Cerebellar cortex (tissue), 1 donor: ENCODE measurements around the gene PAK1.
"Not testable (repeated sequence)": the region's sequence is repeated elsewhere in the genome, so short reads cannot be mapped to it uniquely, and the experiment has no call there.

Source experiments
- DNase-seq: peaks from one replicate; pipeline ENCODE4 v3.0.0-alpha.2; 2015; ENCODE audit warnings: low spot score

The PAK1 gene

DNA sequence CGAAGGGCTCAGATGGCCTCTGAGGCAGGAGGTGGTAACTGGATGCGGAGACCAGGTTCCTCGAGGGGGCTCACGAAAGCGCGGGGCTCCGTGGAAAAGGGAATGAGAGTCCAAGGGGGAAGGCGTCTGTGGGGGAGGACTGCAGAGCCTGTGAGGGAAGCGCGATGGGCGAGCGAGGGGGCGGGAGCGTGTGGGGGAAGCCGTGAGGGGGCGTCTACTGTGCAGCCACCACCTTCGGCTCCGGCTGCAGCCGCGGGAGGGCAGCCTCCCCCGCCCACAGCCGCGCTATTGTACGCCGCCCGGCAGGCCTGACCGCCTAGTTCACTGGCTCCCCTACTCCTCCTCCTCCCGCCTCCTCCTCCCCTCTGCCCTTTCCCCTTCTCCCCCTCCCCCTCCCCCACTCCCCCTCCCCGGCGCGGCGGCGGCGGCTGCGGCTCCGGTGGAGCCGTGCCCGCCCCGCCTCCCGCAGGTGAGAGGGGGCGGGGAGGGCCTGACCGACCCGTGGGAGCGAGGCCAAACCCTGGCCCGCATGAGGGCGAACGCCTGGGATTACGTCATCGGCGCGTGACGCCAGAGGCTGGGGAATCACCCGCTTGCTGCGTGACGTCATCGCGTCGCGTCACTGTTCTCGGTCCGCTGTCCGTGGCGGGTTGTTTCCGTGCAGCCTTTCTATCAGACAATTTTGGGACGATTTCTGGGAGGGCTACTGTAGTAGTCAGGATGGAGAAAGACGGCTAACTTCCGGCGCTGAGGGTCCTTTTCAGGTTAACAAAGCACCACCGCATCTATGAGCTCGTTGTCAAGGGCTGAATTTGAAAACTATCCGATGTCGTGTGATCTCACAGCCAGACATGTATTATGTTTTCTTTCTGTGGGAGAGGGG, at the start of gene PAK1:
PAK1 (minus strand) TSS at position 294 of the 883 bp plus-strand sequence. CDS start 81,574 bp downstream, outside the sequence.
- peak; percentile 85 for DNase-seq

GRCh38 chr11:77522215-77522614, 48.3 kb upstream of the PAK1 start:
- DNase-seq: no peak

- no peak for DNase-seq
These were observed 46.0 kb upstream of the PAK1 start for GRCh38 chr11:77519847-77520246.

- DNase-seq: no peak
These were observed 44.6 kb upstream of the PAK1 start for GRCh38 chr11:77518471-77518870.

GRCh38 chr11:77517753-77518152, 43.9 kb upstream of the PAK1 start:
- no peak for DNase-seq

GRCh38 chr11:77517226-77517625, 43.3 kb upstream of the PAK1 start:
- DNase-seq: peak; percentile 57

GRCh38 chr11:77515483-77515882, 41.6 kb upstream of the PAK1 start:
- DNase-seq: no peak

DNA sequence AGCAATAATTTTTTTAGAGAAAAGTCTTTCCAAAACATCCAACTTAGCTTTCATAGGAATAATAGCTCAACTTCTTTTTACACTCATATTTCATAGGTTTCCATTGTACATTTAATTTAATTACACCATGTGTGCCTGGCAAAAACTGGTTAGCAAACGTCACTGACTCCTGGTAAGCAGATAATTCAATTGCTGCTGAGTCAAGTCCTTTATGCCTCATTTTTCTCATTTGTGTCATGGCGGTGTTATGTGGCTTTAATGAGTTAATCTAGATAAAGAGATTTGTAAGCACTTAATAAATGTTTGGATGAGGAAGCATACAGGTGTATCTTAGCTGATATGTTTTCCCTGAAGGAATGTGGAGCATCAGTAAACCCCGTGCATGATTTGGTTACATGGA, 41.2 kb upstream of the PAK1 start:
- no peak for DNase-seq

GRCh38 chr11:77512092-77512491, 38.2 kb upstream of the PAK1 start:
- DNase-seq: no peak

DNA sequence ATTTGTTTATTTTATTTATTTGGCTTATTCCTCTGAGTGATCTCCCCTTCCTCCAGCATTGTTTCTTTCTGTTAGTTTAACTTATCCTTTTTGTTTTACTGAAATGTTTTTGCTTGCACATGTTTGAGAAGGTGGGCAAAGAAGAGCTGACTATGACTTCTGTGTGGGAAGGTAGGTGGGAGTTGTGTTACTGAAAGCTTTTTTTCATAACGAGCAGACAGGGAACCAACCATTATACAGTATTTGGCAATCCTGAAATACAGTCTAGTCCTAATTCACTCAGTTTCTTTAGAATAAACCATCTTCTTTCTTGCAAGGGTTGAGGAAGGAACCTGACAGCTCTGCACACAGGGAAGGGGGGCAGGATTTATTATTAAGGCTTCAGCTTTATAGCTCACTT, 37.0 kb upstream of the PAK1 start:
- no peak for DNase-seq

DNA sequence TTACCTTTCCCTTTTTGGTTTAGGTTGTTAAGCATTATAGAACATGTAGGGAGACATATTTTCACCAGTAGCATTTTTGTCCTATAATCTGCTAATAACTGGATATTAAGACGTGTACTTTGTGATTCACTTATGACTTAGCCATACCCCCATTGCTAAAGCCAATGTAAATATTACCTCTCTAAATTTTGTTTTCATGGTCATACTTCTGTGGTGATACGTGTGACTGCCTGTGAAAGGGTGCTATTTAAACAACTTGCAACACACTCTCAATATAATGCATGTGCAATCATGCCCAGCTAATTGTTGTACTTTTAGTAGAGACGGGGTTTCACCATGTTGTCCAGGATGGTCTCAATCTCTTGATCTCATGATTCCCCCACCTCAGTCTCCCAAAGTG, 36.2 kb upstream of the PAK1 start:
- no peak for DNase-seq

DNA sequence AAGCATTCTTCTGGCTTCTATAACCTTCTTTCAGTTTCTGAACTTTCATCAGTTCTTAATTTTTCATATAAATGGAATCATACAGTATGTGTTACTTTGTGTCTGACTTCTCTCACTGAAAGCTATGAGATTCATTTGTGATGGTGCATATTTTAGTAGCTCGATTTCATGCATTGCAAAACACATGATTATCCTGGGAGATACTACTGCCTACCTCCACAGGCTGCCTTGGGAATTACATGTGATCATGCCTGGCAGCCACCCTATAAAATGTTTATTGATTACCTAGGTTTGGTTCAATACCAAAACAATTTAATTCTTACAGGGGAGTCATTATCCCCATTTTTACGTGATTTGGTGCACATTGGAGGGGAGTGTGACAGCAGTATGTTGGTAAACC, 34.1 kb upstream of the PAK1 start:
- DNase-seq: no peak

DNA sequence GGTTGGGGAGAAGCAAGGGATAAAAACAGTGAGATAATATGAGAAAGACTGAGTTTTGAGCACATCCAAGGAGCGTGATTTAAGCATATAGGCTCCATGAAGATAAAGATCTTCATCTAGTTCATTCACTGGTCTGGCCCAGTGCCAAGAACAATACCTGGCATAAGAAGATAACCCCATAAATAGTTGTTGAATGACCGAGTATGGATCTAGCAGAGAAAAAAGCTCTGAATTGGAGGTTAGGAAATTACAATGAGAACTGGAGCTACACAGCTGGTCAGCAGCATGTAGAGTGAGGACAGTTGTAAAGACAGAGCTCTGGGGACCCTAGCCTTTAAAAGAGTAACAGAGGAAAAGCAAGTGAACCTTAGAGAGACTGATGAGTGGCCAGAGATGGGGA, 33.0 kb upstream of the PAK1 start:
- DNase-seq: no peak

GRCh38 chr11:77505956-77506355, 32.1 kb upstream of the PAK1 start:
- DNase-seq: no peak

GRCh38 chr11:77503006-77503405, 29.1 kb upstream of the PAK1 start:
- DNase-seq: no peak

DNA sequence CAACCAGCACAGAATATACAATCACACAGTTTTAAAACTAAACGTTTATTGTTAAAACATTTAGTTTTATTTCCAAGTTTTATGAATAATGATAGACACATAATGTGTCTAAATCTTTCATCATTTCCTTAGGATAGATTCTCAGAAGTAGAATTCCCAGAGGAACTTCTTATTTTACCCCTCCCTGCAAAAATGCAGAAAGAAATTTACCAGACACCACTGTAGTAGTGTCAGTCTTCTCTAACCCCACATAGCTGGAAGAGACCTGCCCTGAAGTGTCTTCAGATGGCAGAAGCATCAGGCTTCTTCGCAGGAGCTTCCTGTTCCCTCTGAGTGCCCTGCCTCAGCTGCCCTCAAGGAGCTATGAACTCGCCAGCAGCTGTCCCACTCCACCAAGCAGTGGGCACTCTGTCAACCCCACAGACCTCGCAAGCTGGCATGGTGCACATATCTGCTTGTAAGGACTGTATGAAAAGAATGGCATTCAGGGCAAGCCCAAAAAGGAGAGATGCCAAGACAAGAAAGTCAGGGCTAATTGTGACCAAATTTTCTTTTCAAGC, 28.5 kb upstream of the PAK1 start:
- peak; percentile 17 for DNase-seq

GRCh38 chr11:77501758-77502157, 27.9 kb upstream of the PAK1 start:
- no peak for DNase-seq

GRCh38 chr11:77497368-77497767, 23.5 kb upstream of the PAK1 start:
- peak; percentile 79 for DNase-seq

DNA sequence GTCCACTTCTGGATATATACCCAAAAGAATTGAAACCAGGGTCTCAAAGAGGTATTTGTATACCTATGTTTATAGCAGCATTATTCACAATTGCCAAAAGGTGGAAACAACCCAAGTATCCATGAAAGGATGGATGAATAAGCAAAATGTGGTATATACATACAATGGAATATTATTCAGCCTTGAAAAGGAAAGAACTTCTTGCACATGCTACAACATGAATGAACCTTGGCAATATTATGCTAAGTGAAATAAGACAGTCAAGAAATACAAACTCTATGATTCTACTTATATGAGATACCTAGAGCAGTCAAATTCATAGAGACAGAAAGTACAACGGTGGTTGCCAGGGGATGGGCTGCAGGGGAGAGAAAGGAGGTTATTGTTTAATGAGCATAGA, 21.6 kb upstream of the PAK1 start:
- DNase-seq: no peak

DNA sequence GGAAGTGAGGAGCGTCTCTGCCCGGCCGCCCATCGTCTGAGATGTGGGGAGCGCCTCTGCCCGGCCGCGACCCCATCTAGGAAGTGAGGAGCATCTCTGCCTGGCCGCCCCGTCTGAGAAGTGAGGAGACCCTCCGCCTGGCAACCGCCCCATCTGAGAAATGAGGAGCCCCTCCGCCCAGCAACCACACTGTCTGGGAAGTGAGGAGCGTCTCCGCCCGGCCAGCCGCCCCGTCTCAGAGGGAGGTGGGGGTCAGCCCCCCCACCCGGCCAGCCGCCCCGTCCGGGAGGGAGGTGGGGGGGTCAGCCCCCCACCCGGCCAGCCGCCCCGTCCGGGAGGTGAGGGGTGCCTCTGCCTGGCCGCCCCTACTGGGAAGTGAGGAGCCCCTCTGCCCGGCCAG, 16.1 kb upstream of the PAK1 start:
- not testable (repeated sequence) for DNase-seq

GRCh38 chr11:77487790-77488189, 13.9 kb upstream of the PAK1 start:
- DNase-seq: no peak

DNA sequence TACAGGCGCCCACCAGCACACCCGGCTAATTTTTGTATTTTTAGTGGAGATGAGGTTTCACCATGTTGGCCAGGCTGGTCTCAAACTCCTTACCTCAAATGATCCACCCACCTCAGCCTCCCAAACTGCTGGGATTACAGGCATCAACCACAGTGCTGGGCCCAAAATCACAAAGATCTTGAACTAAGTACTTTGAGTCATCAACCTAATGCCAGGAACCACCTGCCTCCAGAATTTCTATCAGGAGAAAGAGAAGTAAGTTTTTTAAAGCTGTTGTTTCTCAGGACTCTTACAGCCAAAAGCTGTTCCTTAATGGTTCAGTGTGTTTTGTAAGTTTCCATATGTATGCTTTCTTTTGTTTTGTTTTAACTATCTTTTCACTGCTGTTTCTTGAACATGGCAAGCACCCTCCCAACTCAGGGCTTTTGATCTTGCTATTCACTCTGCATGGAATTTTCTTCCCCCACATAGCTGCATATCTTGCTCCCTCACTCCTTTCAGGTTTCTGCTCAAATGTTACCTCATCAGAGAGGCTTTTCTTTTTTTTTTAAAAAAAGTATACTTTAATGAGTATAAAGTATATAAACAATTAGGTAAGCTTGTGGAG, 6.0 kb upstream of the PAK1 start:
- no peak for DNase-seq

- DNase-seq: no peak
These were observed 1.3 kb upstream of the PAK1 start for GRCh38 chr11:77475206-77475605.
